Measurements from ENCODE around the gene B3GNT5. TPM values are rescaled to one million over a fixed set of nuclear protein-coding genes. Genes with fewer than 3 reads are reported as not detected.

B3GNT5 gene
- total RNA-seq, 1 experiment from 2014 or later = not detected

DNA sequence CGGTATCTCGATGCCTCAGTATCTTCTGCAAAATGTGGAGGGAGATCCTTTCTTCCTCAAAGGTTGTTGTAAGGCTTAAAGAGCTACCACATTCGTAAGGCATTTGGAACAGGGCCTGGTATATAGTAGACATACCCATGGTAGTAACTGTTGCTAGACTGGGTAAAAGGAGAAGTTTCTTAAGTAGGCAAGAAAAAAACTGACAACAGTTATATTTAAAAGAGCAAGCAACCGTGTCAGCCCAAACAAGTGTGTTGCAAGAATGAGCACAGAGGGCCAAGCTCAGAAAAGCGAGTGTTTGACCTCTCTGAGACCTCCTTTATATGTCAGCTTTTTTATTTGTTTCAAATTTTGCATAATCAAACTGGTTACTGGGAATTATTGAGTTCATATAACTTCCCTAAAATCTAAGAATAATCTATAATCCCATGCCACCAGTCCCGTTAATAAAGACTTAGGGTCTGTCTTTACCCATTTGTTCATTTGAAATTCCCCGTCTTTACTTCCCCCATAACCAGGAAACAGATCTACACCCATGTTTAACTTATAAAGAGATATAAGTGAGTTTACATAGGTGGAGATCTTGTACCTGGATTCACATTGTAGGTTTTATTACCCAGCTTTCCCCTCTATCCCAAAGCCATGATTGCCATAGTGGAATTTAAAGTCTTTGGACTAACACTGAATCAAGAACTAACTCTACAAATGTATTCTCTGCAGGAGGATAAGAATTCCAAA, 7.3 kb downstream of the B3GNT5 start:
- DNase-seq (ENCODE audit: low spot score) = no peak
- in situ Hi-C loops (cut with HindIII; ENCODE audit: low sequenced_read_pairs) = no loop called here

DNA sequence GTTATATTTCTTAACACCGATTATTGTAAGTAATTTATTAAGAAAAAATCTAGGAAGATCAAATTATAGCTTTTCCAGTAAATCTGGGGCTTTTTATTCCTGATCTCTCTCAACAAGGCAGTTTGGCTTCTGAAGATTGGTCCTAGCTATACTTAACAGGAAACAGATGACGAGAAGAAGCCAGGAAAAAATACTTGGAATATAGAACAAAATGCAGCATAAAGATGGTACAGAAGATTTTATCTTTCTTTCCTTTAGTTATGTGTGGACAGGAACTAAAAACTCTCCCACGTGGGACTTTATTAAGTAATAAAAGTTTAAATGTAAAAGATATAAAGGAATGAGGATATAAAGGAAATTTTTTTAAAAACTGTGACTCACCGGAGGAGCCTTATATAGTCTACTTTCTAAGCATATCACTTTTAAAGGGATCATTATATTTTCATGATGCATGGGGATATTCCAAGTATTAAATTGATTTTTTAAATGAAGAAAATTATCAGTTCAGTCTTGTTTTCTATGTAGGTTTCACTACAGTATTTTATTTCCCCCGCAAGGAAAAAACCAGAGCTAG, 8.2 kb downstream of the B3GNT5 start:
- DNase-seq (ENCODE audit: low spot score) = no peak
- in situ Hi-C loops (cut with HindIII; ENCODE audit: low sequenced_read_pairs) = no loop called here

DNA sequence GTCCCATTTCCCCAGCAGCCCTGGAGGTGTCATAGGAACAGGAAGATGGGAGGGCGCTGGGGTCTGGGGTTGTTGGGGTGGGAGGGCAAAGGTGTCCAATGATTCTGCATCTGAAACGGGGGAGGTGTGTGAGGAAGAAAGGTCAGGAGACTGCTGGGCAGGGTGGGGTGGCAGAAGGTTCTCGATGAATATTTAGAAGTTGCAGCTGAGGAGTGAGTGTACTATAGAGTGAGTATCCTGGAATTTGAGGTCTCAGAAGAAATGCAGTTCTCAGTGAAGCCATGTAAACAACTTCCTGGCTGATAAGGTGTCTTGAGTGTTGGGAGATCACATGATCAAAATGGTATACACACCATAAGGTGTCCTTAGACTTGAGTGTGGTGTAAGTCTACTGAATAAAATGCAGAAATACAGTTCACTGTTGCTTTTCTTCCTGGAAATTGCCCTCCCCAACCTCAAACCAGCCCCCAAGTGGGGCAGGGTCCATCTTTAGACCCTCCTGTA, 9.9 kb downstream of the B3GNT5 start:
- no peak for DNase-seq (ENCODE audit: low spot score)
- in situ Hi-C loops (cut with HindIII; ENCODE audit: low sequenced_read_pairs) = no loop called here

DNA sequence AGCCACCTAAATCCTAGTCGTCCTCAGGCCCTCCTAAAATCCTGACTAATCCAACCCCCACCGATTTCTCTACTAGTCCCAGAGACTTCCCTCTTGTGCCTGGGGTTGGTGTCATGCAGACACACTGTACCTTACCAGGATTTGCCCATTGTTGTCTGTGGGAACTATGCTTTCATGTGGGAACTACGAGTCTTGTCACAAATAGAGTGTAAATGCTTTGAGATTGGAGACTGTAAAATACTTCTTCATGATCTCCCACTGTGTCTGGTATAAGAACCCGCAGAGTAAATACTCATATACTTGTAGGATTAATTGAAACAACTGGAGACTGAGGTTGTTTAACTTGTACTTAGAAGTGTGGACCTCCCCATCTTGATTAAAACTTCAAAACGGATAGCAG, 11.2 kb downstream of the B3GNT5 start:
- no peak for DNase-seq (ENCODE audit: low spot score)
- in situ Hi-C loops (cut with HindIII; ENCODE audit: low sequenced_read_pairs) = no loop called here

DNA sequence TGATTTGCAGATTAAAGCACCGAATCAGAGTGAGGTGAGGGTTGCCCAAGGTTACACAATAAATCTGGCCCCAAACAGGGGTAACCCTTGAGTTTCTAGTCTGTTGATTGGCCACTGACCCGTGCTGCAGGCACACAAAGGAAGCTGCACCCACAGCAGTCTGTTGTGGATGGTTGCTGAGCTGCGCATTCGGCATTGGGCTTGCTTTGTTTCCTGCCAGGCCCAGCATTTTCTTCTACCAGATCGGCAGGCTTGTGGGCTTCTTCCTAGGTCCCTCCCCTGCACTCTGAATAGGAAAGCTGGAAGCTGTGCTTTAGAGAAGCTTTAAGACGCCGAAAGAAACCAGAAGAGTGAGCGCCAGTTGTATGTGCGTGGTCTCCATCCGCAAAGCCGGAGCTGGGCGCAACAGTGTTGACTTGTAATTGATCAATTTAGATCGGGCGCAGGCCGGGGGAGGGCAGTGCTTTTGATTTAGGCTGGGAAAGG, 12.1 kb downstream of the B3GNT5 start:
- no peak for DNase-seq (ENCODE audit: low spot score)
- in situ Hi-C loops (cut with HindIII; ENCODE audit: low sequenced_read_pairs) = no loop called here

DNA sequence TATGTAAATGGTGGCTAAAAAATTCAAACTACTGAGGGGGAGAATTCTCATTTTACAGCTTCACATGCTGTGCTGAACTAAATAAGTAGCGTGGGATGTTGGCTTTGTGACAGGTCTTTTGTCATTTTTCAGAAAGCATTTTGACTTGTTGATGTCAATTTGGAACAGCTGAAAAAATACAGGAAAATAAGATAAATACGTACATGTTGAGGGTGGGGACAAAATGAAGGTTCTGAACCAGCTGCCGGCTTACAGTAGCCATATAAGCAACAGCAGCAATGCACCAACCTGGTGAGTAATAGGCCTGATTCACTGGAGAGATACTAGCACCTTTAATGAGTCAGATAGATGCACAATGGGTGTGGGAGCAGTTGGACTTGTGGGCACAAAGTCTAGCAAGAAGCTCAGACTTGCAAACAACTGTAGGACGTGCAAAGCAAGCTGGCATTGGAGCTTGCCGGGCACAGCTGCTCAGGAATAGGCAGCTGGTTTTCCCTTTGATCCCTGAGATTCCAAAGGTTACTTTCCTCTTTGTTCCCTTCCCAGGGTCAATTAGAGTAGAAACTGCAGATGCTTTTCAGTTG, 12.9 kb downstream of the B3GNT5 start:
- DNase-seq (ENCODE audit: low spot score) = no peak
- in situ Hi-C loops (cut with HindIII; ENCODE audit: low sequenced_read_pairs) = no loop called here

- in situ Hi-C loops (cut with HindIII; ENCODE audit: low sequenced_read_pairs) = no loop called here
- no peak for DNase-seq (ENCODE audit: low spot score)
These were observed 13.4 kb downstream of the B3GNT5 start for GRCh38 chr3:183266454-183266853.

DNA sequence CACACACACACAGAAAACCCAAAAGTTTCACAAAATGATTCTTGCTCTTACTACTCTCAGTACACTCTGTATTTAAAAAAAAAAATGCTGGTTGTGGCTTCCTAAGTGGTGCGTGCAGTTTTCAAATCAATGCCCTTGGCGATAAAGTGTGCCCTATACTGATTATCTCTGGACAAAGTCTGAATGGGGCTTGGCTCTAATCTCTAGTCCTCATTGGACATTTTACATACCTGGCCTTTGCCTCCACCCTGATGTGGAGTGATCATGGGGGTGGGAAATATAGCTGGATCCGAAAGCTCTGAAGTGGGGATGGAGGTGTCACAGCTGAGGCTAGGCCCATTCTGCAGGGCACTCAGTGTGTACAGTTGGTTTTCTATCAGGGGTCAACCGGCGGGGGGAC, 14.1 kb downstream of the B3GNT5 start:
- in situ Hi-C loops (cut with HindIII; ENCODE audit: low sequenced_read_pairs) = no loop called here
- no peak for DNase-seq (ENCODE audit: low spot score)

- DNase-seq (ENCODE audit: low spot score) = no peak
- in situ Hi-C loops (cut with HindIII; ENCODE audit: low sequenced_read_pairs) = no loop called here
These were observed 15.3 kb downstream of the B3GNT5 start for GRCh38 chr3:183268366-183268765.

GRCh38 chr3:183269345-183269744, 16.3 kb downstream of the B3GNT5 start:
- in situ Hi-C loops (cut with HindIII; ENCODE audit: low sequenced_read_pairs) = no loop called here
- no peak for DNase-seq (ENCODE audit: low spot score)

DNA sequence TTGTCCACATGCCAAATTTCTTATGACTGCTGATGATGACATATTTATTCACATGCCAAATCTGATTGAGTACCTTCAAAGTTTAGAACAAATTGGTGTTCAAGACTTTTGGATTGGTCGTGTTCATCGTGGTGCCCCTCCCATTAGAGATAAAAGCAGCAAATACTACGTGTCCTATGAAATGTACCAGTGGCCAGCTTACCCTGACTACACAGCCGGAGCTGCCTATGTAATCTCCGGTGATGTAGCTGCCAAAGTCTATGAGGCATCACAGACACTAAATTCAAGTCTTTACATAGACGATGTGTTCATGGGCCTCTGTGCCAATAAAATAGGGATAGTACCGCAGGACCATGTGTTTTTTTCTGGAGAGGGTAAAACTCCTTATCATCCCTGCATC, 17.3 kb downstream of the B3GNT5 start:
- in situ Hi-C loops (cut with HindIII; ENCODE audit: low sequenced_read_pairs) = no loop called here
- DNase-seq (ENCODE audit: low spot score) = no peak

DNA sequence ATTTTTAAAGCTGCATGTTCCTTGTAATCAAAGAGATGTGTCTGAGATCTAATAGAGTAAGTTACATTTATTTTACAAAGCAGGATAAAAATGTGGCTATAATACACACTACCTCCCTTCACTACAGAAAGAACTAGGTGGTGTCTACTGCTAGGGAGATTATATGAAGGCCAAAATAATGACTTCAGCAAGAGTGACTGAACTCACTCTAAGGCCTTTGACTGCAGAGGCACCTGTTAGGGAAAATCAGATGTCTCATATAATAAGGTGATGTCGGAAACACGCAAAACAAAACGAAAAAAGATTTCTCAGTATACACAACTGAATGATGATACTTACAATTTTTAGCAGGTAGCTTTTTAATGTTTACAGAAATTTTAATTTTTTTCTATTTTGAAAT, 19.1 kb downstream of the B3GNT5 start:
- in situ Hi-C loops (cut with HindIII; ENCODE audit: low sequenced_read_pairs) = no loop called here
- DNase-seq (ENCODE audit: low spot score) = no peak

GRCh38 chr3:183272791-183273190, 19.7 kb downstream of the B3GNT5 start:
- in situ Hi-C loops (cut with HindIII; ENCODE audit: low sequenced_read_pairs) = no loop called here
- DNase-seq (ENCODE audit: low spot score) = no peak

DNA sequence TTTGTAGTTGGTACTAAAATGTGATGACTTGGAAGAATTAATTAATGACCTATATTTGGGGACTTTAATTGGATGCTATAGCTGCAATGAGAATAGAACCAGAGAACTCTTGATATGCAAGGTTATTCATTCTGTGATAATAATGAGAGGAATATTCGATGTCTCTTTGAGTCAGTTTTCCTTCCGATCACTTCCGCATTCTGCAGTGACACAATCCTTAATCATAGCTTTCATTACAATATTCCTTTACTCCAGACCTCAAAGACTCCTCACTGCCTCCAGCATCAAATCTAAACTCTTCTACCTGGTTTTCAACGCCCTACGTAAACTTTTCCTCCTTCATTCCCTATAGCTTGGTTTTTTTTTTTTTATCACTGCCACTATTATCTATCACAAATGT, 21.6 kb downstream of the B3GNT5 start:
- no peak for DNase-seq (ENCODE audit: low spot score)
- in situ Hi-C loops (cut with HindIII; ENCODE audit: low sequenced_read_pairs) = no loop called here

DNA sequence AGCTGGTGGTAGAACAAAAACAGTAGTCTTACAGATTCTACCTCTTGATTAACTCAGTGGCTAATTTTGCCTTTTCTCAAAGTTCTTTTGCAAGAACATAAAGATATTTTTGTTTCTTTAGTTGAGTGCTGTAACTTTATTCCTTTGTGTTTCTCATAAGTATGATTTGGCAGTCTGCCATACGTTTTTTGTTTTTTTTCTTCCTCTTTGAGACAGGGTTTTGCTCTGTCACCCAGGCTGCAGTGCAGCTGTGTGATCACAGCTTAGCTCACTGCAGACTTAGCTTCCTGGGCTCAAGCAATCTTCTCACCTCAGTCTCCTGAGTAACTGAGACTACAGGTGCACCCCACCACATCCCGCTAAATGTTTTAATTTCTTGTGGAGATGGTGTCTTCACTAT, 22.4 kb downstream of the B3GNT5 start:
- in situ Hi-C loops (cut with HindIII; ENCODE audit: low sequenced_read_pairs) = no loop called here
- no peak for DNase-seq (ENCODE audit: low spot score)

GRCh38 chr3:183275937-183276336, 22.9 kb downstream of the B3GNT5 start:
- DNase-seq (ENCODE audit: low spot score) = no peak
- in situ Hi-C loops (cut with HindIII; ENCODE audit: low sequenced_read_pairs) = no loop called here

DNA sequence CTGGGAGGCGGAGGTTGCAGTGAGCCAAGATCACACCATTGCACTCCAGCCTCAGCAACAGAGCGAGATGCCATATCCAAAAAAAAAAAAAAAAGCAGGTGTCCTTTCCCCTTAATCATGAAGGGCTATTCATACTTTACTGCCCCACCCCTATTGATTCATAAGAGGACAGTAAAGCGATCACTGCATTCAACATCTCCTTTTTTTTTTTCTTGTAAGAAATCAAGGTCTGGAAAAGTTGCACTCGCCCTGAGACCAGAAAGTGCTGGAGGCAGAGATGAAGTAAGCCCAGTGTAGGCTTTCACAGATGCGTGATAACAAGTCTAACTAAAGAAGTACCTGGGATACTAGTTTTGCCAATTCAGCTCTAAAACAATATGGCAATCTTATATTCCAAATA, 24.2 kb downstream of the B3GNT5 start:
- DNase-seq (ENCODE audit: low spot score) = no peak
- in situ Hi-C loops (cut with HindIII; ENCODE audit: low sequenced_read_pairs) = no loop called here

DNA sequence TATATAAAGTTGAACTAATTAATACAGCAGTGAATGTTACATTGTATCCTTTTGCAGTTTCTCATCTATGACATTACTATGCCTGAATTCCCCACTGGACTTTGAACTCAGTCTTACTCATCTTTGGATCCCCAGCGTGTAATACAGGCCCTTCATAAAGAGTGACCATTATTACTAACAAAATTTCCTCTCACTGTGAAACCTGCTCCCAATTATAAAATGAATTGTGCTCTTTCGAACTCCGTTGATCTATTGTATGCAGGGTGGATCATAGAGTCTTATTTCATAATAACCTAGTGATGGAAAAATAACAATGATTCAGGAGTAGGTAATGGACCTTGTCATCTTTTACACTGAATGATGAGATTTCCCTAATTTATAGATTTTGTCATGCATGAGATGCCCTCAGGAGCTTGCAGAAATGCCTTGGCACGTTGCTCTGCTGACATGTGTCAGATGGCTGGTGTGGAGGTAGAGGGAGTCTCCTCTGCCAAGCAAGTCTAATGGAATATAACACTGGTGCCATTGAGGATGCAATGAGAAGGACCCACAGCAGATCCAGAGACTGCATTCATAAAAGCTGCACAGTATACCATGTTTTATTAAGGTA, 25.5 kb downstream of the B3GNT5 start:
- DNase-seq (ENCODE audit: low spot score) = no peak
- in situ Hi-C loops (cut with HindIII; ENCODE audit: low sequenced_read_pairs) = no loop called here

- no peak for DNase-seq (ENCODE audit: low spot score)
- in situ Hi-C loops (cut with HindIII; ENCODE audit: low sequenced_read_pairs) = no loop called here
These were observed 26.3 kb downstream of the B3GNT5 start for GRCh38 chr3:183279371-183279770.

DNA sequence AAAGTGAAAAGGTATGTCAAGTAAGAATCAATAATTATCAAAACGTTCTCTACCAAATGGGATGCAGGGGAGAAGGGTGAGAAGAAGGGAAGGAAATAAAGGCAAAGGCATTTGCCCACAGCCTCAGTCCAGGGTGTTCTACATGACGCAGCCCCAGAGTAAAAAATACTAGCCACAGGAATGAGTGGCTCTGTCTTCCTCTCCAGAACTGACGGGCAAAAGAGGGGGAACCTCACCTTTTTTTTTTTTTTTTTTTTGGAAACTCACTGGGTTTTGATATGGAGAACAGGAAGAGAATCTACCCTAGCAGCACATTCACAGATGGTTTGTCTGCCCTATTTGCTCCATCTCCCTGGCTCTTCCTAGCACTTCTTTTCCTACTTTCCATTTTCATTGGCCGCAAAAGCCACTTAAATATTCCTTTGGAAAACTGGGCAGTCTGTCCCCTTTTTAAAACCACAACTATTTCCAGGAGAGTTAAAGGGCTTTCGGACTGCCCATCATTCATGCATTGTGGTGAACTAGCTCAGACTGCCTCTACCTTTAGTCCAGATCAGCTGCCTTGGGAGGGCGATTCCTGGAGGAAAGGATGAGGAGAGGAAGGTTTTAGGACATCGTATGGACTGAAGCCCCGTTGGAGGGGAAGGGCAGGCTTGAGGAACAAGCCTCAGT, 28.2 kb downstream of the B3GNT5 start:
- in situ Hi-C loops (cut with HindIII; ENCODE audit: low sequenced_read_pairs) = no loop called here
- no peak for DNase-seq (ENCODE audit: low spot score)
